Activated naive CD4-positive, alpha-beta T cell treated with Interleukin-2 at 50 U/mL for 16 hours (primary cell): ENCODE data around the gene PPP1R9B.
A peak's percentile ranks its signal among the peaks of the same experiment; 100 is the strongest.

ENCODE experiments used
- DNase-seq: peaks from one replicate; pipeline ENCODE4 v3.0.0-alpha.2; 2020

The PPP1R9B gene

DNA sequence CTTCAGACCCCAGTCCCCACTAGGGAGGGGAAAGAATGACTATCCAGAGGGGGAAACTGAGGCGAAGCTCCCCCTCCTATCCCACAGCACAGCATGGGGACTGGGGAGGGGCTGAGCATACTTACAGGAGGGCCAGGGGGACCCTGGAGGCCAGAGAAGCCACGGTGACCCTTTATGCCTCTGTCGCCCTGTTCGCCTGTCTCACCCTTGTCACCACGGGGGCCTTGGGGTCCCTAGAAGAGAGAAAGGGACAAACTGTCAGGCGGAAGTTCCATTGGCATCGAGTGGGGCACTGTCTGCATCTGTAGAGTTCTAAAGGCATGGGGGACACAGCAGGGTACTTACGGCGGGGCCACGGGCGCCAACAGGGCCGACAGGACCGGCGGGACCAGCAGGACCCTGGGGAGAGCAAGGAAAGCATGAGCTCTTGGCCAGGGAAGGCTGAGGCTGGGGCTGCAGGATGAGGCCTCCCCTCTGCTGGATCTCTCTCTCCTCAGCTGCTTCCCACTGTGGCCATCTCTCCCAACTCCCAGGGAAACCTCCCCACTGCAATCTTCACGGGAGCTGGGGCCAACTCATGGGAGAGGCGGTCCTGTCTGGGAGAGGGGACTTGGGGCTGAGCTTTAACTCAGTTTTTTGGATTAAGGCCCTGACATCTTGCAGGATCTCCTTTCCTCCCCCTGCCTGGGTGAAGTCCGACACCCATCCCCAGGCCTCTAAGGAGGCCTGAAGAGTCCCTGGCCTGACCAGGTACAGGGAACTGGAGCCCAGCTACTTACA, 37.5 kb upstream of the PPP1R9B start:
- no peak for DNase-seq

DNA sequence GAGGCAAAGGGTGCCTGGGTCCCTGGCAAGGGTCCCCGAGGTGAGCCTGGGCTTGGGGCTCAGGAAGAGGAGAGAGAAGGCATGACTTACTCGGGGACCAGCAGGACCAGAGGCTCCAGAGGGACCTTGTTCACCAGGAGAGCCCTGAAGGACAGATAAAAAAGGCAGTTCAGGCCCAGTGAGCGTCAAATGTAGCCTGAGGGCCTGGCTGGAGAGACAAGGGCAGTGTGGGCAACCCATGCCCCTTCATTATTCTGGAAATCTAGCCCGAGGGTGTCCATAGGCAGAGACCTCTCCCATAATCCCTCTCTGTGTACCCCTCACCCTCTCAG, 36.9 kb upstream of the PPP1R9B start:
- DNase-seq, result no peak

DNA sequence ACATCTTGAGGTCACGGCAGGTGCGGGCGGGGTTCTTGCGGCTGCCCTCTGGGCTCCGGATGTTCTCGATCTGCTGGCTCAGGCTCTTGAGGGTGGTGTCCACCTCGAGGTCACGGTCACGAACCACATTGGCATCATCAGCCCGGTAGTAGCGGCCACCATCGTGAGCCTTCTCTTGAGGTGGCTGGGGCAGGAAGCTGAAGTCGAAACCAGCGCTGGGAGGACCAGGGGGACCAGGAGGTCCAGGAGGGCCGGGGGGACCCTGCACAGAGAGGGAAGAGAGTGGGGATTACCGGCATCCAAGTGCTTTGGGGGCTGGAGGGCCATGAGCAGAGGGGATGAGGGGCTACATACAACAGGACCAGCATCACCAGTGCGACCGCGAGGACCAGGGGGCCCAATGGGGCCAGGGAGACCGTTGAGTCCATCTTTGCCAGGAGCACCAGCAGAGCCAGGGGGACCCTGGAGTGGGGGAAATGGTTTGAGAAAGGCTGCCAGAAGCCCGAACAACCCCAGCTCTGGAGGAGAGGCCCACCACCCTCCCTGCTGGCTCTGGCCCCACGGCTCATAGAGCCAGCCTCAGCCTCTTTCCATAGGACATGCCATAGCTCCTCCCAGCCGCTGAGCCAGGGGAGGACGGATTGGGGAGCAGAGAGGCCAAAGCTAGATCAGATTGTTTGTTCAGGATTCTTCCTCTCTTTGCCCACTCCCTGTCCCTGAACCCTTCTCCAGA, 36.4 kb upstream of the PPP1R9B start:
- DNase-seq, result no peak

DNA sequence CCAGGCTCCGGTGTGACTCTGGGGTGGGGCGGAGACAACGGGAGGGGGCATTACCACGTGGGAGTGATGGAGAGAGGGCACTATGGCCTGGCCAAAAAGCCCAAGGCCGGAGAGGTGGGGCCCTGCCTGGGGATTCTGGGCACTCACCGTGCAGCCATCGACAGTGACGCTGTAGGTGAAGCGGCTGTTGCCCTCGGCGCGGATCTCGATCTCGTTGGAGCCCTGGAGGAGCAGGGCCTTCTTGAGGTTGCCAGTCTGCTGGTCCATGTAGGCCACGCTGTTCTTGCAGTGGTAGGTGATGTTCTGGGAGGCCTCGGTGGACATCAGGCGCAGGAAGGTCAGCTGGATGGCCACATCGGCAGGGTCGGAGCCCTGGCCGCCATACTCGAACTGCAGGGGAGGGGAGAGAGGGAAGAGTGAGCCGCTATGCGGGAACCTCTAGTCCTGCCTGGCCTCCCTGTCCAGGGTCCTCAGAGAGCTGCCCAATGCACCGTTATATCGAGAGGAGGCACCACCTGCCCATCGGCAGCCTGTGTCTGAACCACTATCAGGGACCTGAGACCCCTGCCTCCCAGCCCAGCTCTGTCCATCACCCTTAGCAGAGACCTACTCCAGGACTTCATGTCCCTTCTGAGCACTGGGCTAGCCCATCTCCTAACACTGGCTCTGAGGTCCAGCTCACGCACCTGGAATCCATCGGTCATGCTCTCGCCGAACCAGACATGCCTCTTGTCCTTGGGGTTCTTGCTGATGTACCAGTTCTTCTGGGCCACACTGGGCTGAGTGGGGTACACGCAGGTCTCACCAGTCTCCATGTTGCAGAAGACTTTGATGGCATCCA, 35.4 kb upstream of the PPP1R9B start:
- no peak for DNase-seq

DNA sequence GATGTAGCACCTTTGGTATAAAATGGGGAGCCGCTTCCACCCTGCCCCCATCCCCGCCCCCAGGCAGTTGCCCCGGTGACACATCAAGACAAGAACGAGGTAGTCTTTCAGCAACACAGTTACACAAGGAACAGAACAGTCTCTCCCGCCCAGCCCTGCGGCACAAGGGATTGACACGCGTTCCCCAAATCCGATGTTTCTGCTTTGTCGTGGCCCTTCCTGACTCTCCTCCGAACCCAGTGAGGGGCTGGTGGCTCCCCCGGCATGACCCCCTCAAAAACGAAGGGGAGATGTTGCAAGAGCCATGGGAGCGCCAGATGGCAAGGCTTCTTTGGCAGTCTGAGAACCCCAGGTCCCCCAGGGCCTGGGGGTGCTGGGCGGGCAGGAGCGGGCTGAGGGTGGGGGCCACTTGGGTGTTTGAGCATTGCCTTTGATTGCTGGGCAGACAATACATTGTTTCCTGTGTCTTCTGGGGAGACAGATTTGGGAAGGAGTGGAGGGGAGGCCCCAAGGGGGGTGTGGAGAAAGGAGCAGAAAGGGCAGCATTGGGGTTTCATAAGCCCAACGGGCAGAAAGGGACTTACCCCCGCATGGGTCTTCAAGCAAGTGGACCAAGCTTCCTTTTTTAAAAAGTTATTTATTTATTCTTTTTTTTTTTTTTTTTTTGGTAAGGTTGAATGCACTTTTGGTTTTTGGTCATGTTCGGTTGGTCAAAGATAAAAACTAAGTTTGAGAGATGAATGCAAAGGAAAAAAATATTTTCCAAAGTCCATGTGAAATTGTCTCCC, 34.3 kb upstream of the PPP1R9B start:
- no peak for DNase-seq

DNA sequence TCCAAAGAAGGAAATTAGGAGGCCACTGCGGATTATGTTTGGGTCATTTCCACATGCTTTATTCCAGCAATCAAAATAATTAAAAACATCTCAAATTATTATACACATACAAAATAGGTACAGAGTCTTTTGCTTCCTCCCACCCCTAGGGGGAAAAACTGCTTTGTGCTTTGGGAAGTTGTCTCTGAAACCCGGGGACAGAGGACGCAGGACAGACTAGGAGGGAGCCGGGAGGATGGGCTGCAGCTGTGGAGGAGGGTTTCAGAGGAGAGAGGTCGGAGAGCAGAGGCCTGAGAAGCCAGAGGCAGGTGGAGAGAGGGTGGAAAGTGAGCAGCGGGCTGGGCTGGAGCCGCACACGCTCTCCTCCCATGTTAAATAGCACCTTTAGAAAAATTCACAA, 33.6 kb upstream of the PPP1R9B start:
- DNase-seq, result no peak

DNA sequence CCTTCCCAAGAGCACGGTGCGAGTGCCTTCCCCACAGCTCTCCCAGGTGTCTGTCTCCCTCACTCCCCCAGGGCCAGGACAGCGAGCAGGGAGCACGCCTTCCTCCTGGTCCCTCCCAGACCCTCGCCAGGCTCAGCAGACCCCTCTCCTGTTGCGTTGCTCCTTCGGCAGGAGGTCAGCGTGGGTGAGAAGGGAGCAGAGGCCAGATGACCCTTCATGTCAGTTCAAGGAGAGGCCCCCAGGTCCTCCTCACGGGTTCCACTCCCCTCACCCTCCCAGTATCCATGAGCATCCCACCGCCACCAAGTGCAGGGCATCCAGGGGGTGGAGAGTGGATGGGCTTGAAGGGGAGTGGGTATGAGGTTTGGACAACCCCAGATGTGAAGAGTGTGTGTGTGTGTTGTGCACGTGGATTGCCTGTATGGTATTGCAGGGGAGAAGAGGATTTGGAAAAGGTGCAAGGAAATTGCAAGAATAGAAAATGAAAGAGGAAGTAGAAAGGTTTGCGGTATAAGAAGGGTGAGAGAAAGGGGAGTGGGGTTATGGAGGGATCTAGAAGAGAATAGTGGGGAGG, 33.0 kb upstream of the PPP1R9B start:
- DNase-seq, result no peak

DNA sequence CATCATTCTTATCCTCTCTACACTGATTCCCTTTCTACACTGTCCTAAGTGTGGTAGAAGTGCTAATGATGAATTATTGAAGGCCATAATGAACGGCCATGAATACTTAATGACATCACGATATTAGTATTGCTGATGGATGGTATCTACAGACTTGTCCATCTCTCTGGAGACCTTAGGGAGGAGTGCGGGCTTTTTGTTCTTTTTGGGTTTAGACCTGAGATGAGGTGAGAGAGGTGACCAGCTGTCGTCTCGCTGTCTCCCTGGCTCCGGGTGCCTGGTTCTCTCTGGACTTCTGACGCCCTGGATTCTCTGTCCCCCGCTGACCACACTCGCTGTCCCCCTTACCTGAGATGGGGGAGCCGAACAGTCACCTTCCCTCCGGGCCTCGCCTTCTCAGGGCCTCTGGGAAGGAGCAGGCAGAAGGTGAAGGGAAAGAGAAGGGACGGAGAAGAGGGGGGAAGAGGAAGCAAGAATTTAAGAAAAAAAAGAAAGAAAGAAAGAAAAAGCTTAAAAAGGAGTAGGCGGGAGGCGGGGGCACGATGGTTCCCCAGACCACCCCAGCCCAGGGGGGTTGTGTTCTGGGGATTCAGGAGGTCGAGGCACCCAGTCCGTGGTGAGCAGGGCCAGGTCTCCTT, 32.4 kb upstream of the PPP1R9B start:
- no peak for DNase-seq

DNA sequence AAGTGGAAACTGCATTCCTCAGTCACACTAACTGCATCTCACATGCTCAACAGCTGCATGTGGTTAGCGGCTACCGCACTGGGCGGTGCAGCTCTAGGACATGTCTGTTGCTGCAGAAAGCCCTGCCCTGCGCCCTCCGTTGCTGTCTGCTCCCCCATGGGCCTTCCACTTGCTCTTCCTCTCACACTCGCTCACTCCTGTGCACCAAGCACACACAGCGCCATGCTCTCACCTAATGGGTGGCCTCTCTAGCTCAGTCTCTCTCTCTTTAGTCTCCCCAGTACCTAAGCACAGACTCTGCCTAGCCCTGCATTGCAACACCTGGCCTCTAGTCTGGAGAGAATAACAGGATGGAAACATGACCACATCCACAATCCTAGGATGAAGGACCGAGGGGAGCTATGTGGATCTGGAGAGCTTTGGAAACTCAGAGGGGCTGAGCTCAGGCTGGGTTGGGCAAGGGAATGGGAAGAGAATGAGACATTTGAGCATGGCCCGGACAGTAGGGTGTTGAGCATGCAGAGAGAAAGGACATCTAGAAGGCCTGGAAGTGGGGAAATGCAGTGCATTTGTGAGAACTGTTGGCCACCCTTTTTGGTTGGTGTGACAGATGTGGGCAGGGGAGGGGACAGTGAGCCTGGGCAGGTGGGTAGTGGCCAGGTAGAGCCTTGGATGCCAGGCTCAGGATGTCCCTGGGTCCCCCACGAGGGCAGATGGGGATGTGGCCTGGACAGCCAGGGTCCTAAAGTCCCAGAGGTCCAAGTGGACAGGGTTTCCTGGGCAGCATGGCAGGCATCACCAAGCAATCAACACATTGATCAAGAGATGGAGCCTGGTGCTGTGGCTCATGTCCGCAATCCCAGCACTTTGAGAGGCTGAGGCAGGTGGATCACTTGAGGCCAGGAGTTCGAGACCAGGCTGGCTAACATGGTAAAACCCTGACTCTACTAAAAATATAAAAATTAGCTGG, 31.4 kb upstream of the PPP1R9B start:
- no peak for DNase-seq

DNA sequence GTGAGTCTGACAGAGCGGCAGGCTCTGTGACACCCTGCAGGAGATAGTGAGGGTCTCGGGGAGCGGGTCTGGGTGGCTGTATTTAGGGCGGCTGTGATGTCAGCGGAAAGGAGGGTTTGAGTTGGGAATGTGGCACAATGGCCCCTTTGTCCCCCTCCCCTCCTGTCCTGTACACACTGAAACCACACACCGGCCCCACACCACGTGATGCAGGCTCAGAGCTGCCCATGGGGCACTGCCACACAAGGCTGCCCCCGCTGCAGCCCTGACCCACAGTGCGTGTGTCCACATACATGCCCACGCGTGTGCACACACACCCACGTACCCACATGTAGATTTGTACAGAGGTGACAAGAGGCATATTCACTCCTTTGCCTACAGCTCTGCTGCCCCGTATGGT, 30.7 kb upstream of the PPP1R9B start:
- DNase-seq, result no peak

DNA sequence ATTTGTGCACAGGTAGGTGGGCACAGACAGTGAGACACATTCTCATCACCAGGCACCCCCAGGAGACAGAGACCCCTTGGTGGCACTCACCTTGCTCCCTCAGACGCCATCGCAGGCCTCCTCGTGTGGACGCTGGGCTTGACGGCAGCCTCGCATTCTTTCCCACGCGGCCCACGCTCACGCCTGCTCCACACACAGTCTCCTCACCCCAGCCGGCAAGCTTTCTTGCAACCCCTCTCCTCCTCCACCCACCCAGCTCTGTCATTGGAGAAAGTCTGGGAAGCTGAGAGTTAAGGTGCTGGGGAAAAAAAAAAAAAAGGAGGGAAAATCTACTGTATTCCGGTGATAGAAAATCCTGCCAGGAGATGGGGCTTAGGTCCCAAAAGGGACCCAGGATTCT, 30.1 kb upstream of the PPP1R9B start:
- DNase-seq, result no peak

DNA sequence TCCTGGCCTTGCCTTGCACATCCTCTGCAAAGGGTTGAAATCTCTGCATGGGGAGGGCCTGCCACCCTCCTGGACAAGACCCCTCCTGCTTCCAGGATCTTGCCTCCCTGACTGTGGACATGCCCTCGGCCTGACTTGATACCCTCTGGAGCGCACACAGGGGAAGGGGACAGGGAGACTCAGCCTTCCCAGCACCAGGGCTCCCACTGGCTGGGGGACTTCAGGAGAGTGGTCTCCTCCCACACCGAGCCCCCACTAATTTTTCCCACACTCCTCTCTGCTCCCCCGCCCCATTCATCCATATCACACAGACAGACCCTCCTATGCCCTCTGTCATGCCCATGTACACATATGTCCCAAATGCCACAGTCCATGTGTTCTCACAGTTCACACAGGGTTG, 29.6 kb upstream of the PPP1R9B start:
- DNase-seq, result no peak

DNA sequence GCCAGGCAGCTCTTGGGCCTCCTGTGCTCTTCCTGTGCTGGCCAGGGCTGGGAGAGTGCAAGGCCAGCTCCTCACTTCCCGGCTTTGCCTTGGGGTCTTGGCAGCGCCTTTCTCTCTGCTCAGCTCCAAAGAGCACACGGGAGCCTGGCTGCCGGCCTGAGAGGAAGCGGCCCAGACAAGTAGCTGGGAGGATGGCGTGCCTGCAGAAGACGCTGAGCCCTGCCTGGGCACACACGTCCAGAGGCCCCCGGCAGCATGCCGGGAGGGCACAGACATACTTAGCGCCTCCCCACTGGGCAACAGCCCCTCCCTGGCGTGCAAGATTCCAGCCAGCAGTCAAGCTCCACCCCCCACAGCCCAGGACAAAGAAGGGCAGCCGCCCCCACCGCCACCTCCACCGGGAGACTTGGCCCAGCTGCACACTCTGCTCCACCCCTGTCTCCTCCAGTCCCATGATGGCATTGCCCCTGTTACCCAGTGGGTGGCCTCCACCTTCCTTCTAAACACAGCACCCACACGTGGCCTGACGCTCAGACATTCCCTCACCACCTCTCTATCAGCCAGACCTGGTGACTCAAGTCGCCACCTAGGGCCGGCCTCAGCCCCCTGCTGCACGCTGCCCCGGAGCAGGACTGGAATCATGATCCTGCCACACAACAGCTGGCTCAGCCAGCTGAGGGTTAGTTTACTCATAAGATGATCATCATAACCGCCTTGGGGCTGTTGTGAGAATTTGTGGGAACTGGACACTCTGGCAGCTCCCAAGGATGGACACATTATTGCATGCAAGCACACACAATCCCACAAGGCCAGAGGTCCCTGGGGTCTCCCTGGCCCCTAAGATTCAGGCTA, 27.7 kb upstream of the PPP1R9B start:
- peak; percentile 49 for DNase-seq

DNA sequence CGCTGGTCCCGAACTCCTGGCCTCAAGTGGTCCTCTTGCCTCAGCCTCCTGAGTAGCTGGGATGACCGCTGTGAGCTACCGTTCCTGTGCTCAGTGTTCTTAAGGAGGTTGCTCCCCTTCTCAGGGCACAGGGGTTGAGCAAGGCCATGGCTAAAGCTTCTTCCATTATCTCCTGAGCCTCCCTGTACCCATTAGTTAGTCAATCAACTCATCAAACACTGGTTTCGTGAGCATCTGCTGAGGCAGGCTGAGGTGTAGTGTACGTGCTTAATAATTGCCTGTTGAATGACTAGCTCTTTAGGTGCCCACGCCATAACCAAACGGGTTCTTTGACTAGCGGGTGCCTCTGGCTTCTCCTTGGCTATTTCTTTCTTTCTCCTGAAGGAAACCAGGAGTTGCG, 27.0 kb upstream of the PPP1R9B start:
- no peak for DNase-seq

DNA sequence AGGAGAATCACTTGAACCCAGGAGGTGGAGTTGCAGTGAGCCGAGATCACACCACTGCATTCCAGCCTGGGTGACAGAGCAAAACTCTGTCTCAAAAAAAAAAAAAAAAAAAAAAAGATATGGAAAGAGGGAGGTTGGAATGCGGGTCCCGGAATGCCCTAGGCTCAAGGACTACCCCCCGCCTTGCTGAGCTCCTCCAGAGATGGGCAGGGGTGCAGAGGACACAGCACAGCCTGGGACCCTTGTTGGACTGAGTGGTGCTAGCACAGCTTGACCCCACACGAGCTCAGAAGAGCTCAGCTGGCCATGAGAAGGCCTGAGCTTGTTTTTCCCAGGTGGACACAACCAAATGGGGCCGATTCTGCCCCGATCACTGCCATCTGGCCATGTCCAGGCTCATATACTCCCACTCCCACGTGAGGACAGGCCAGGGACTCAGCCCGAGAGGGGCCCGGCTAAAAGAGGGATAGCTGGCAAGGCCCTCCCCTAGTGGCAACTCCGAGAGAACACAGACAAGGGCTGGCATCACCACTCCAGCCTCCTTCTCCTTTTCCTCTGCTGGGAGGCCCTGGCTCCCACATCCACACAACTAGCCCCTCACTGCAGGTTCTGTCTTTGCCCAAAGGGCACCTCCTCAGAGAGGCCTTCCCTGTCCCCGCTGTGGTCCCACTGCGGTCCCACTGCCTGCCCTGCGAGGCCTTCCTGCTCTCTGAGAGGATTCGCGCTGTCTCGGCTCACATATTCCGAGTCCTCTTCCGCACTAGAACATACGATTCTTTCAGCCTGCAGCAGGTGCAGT, 26.3 kb upstream of the PPP1R9B start:
- DNase-seq, result no peak

DNA sequence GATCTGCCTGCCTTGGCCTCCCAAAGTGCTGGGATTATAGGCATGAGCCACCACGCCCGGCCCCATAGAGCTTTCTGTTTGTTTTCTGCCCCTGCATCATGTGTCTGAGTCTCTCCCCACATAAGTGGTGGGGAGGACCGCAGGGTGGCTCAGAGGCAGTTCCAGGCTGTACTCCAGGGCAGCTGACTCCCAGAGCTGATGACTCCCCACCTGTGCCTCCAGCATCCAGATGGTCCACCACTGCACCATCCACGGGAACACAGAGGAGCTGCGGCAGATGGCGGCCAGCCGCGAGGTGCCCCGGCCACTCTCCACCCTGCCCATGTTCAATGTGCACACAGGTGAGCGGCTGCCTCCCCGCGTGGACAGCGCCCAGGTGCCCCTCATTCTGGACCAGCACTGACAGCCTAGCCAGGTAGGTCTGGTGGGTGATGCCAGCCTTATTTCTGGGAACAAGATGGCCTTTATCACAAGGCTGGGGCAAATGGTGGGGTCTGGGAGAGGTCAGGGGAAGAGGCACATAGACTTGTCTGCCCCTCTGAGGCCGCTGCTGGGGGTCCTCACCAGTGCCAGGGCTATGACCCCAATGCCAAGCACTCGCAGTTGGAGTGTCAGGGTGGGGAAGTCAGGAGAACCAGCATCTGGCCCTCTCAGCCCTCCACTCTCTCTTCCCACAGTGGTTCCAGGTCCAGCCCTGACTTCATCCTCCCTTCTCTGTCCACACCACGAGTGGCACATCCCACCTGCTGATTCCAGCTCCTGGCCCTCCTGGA, 24.7 kb upstream of the PPP1R9B start:
- no peak for DNase-seq

DNA sequence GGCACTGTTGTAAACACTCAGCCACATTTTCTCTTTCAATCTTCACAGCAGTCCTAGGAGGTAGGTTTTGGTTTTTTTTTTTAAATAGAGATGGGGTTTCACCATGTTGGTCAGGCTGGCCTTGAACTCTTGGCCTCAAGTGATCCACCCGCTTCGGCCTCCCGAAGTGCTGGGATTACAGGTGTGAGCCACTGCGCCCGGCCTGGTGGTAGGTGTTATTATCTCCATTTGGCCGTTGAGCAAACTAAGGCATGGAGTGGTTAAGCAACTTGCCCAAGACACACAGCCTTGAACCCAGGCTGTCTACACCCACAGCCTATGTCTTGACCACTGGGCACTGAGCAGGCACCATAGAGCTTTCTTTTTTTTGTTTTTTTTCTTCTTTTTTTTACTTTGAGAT, 24.0 kb upstream of the PPP1R9B start:
- DNase-seq, result no peak

DNA sequence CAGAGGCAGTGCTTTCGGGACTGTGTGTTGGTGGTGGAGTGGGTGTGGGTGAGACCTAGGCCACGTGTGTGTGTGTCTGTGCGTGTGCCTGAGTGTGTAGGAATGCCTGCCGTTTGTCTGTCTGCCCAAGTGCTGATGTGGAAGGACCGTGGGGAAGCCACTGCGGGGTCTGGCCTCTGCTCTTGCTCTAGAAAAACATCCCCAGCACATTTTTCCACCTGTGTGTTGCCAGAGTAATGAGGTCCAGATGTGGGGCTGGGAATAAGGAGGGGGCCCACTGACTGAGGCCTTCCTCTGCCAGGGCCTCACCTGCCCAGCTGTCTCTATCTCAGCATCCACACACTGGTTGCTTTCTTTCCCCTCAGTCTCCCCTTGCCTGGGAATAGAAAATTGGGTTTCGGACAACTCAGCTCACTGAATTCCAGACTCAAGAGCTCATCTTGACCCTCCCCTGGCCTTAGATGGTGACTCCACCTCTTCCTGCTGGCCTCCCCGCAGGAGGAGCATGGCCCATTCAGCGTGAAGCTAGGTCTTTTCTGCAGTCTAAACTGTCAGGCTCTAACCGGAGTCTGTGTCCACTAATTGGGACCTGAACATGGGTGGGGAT, 23.0 kb upstream of the PPP1R9B start:
- no peak for DNase-seq
